Left hindlimb (tissue), 1 donor: ENCODE data around the gene FZD7.

Experiments used
- DNase-seq: peaks from one replicate; pipeline ENCODE4 v3.0.0-alpha.2; 2018

The FZD7 gene

DNA sequence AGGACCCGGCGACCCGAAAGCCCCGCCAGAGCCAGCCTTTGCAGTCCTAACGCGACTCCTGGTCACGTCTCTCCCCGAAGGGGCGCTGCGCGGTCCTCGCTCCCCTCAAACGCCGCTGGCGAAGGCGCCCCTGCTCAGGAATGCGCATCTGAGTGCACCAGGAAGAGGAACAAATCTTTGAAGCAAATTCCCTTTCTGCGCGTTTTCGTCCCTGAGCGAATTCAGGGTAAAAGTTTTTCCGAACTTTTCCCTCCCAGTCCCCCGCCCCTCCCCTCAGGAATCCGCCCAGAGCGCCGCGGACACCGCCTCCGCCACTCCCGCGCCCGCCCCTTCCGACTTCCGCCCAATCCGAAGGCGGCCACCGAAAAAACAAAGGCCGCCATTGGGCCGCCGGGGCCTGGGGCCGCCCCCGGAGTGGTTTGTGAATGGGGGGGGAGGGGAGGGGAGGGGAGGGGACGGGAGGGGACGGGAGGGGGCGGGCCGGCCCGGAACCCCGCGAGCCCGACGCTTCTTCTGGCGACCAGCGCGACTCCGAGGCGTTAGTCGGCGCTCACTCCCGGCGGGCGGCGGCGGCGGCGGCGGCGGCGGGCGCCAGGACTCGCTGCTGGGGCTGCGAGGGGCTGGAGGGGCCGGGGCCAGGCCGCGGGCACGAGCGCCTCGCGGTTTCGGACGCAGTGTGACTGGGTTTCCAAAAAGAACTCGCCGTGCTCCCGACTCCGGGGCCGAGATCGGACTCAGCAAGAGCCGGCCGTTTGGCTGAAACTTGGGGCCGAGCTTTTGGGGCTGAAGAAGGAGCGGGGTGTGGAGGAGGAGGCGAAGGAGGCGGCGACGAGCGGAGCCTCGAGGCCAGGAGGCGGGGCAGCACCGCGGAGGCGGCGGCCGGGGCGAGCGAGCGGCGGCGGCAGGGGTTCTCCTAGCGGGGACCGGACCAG lies at the start of gene FZD7:
Gene FZD7, plus strand, starts transcription at position 539 of the 932 bp plus-strand sequence. CDS start 793 bp downstream, outside the sequence.
- peak; percentile 98 for DNase-seq

DNA sequence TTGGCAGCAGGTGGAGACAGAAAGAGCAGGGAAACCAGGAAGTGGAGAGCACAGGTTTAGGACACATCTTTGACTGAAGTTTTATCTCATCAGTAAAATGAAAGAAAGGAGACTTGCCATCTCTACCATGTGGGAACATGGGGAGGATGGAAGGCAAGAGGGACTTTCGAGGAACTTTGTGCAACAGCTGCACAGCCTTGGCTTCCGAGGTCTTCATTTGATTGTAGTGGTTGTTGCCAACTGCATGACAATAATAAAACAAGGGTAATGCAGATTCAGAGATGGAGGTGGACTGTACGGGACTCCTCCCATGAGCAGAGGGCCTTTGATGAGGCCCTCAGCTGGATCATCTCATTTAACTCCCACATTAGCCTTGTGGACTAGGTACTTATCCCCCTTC lies 49.3 kb upstream of the FZD7 start:
- no peak for DNase-seq

- DNase-seq, result peak; percentile 70
Measured at GRCh38 chr2:201984800-201985525, 48.7 kb upstream of the FZD7 start.

DNA sequence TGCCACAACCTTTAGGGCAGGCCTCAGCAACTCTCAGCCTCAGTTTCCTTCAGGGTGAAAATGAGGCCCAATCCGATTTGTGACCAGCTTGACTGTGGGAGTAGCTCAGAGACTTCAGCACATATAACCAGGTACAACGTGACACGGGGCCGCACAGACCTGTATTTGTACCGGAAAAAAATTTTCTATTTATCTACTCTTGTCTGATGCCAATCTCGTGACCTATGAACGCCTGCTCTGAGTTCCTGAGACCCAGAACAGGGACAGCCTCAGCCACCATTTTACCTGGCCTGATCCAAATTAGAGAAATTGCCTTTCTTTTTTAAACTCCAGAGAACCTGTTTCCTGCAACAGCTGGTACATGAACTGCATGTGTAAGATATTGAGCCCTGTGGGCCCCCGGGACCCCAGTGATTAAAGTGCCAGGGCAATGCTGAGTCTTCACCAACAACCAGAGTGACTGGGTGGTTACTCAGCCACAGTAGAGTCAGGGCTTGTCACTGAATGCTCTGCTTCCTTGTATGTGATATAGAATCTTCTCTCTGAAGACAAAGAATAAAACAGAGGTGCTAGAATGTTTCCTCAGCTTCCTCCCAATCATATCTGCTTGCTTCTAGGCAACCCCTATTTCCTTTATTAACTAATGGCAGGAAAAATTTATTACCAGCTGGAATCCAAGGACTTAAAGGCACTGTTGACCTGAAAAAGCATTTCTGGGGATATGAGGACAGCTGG lies 47.8 kb upstream of the FZD7 start:
- DNase-seq, result no peak

DNA sequence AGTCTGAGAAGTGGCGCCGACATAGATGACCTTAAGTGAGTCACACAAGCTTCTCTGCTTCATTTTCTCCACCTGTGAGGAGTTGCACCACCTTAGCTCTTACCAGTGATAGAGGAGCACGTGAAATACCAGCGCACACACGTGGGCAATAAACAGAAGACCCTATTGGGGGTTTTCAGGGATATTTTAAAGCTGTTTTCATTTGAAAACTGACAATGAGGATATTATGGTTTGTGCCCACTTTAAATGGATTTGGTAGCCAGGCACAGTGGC lies 47.3 kb upstream of the FZD7 start:
- no peak for DNase-seq

GRCh38 chr2:201987426-201987825 lies 46.2 kb upstream of the FZD7 start:
- DNase-seq, result no peak

GRCh38 chr2:201990069-201990468 lies 43.6 kb upstream of the FZD7 start:
- no peak for DNase-seq

- DNase-seq, result no peak
Measured at GRCh38 chr2:201992960-201993359, 40.7 kb upstream of the FZD7 start.

GRCh38 chr2:201994973-201995638 lies 38.5 kb upstream of the FZD7 start:
- DNase-seq, result no peak

GRCh38 chr2:201996006-201996405 lies 37.6 kb upstream of the FZD7 start:
- no peak for DNase-seq

DNA sequence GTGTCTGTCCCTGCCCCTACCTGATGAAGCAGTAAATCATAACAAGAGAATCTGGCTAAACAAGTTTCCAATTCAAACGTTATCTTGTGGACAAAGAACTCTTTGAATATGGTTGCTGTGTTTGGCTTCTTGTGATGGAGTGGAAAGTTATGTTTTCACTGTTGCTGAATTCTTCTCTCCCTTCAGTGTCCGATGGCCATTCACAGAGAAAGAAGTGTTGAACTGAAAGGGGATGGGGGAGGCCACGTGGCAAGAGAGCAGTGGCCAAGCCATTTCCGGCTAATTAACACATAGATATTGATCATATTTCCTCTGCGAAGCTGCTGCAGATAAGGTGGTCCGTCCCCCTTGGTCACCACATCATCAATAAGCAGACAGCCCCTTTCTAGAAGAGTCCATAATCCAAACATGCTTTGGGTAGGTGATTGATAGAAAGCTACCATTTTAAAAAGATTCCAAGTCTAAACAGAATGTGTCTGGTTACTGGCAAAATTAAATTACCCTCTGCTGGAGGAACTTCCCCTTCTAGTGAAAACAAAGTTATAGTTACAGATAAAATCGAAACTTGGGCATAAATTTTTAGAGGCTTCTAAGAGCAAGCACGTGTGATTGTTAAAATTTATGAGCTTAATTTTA lies 36.9 kb upstream of the FZD7 start:
- no peak for DNase-seq

DNA sequence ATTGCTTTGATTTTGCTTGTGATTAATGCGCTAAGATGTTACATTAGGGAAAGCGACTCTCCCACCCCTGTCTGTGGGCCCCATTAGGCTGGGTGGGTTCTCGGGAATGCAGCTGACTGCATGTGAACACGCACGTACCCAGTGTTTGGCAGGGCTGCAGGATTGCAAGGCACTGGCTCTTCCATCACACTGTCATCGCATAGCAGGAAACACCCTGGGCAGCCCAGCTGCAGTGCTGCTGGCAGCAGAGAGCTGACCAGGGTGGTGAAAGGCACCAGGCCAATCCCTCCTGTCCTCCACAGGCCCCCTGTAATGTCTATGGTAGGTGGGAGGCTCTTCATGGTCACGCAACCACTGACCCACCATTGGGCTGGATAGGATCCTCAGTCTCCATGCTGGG lies 34.4 kb upstream of the FZD7 start:
- DNase-seq, result no peak

- DNase-seq, result no peak
Measured at GRCh38 chr2:202001826-202002225, 31.8 kb upstream of the FZD7 start.

DNA sequence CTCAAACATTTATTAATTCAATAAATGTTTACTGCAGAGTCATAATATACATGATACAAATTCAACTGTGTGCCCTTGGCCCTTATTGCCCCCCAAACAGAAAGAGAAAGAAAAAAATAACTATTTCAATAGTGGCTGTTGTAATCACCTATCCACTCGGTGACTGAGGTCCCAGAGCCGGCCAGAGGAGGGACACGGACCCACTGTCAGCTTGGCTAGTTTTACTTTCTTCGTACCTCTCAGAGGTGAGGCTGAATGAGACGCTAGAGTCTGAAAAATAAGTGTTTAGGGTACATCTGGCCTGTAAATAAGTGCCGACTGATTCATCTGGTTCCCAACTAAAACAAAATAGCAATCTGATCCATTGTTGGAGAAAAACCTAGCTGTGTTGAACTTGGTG lies 31.3 kb upstream of the FZD7 start:
- no peak for DNase-seq

- no peak for DNase-seq
Measured at GRCh38 chr2:202005272-202005887, 28.3 kb upstream of the FZD7 start.

- DNase-seq, result no peak
Measured at GRCh38 chr2:202006301-202006700, 27.4 kb upstream of the FZD7 start.

- no peak for DNase-seq
Measured at GRCh38 chr2:202007015-202007982, 26.4 kb upstream of the FZD7 start.

DNA sequence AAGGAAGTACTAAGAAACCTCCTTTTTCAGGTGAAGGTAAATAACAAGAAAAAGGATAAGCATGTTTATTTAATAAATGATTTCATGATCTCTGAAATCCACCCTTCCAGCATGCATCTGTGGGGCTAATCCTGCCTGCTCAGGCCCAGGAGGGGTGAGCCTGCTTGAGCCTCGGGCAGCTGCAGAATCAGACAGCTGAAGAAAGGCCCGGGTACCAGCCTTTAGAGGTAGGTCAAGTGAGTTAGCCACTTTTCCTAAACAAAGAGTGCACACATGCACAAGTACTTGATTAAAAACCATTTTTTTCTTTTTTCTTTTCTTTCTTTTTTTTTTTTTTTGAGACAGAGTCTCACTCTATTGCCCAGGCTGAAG lies 25.7 kb upstream of the FZD7 start:
- no peak for DNase-seq

GRCh38 chr2:202009019-202009481 lies 24.6 kb upstream of the FZD7 start:
- peak; percentile 56 for DNase-seq

DNA sequence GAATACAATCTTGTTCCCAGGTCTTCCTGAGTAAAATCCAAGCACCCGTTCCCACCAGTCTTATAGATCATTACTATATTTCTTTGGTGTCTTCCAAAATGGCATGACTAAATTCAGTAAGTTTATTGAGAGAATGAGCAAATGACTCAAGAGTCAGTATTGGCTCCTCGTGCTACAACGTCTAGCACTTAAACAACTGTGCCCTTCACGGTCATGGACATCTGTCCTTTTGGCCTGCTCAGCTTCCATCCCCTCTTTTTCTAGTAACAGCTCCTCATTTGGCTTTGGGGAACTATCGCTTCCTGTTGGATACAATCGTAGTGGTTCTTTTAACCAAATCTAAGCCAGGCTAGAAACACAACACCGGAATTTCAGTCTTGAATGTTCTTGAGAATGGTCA lies 24.1 kb upstream of the FZD7 start:
- DNase-seq, result no peak

GRCh38 chr2:202014318-202014717 lies 19.3 kb upstream of the FZD7 start:
- DNase-seq, result no peak
